Measurements from ENCODE around the gene PITRM1.

The PITRM1 gene

GRCh38 chr10:3165196-3165595, 7.4 kb downstream of the PITRM1 start:
- H3K36me3 ChIP-seq (ENCODE audit: control insufficient read depth, insufficient read depth, low read length) = peaks cover 2% of the 10 kb centered on the region; the same call in 1 of the 2 replicates
- no peaks in the 10 kb centered on the region for H3K27me3 ChIP-seq (ENCODE audit: control insufficient read depth, insufficient read depth, low read length)
- no peaks in the 10 kb centered on the region for H3K4me1 ChIP-seq (ENCODE audit: control insufficient read depth, insufficient read depth, low read length)
- no peaks in the 10 kb centered on the region for H3K9me3 ChIP-seq (ENCODE audit: control insufficient read depth, insufficient read depth, low read length)
- H3K4me3 ChIP-seq (ENCODE audit: low read length) = no peak overlapping the region
- DNase-seq (ENCODE audit: low read depth, low spot score) = no peak
- no peak overlapping the region for H3K27ac ChIP-seq (ENCODE audit: low read length)
- no CpG with 5 or more reads among the region's 9 CpGs for WGBS (ENCODE audit: insufficient coverage, insufficient read length)

- Histone ChIP-seq H3K9me3 (ENCODE audit: control insufficient read depth, insufficient read depth, low read length) (no peaks in the 10 kb centered on the region), H3K4me1 (ENCODE audit: control insufficient read depth, insufficient read depth, low read length) (no peaks in the 10 kb centered on the region), H3K27ac (ENCODE audit: low read length) (no peak overlapping the region), H3K4me3 (ENCODE audit: low read length) (no peak overlapping the region), H3K27me3 (ENCODE audit: control insufficient read depth, insufficient read depth, low read length) (no peaks in the 10 kb centered on the region), H3K36me3 (ENCODE audit: control insufficient read depth, insufficient read depth, low read length) (peaks cover 7% of the 10 kb centered on the region; the same call in 1 of the 2 replicates)
- DNase-seq (ENCODE audit: low read depth, low spot score) = no peak
- WGBS (ENCODE audit: insufficient coverage, insufficient read length) = no CpG with 5 or more reads among the region's 9 CpGs
Measured at GRCh38 chr10:3163879-3164278, 8.7 kb downstream of the PITRM1 start.

- no CpG with 5 or more reads among the region's 9 CpGs for WGBS (ENCODE audit: insufficient coverage, insufficient read length)
- no peaks in the 10 kb centered on the region for H3K4me1 ChIP-seq (ENCODE audit: control insufficient read depth, insufficient read depth, low read length)
- peaks cover 7% of the 10 kb centered on the region; the same call in 1 of the 2 replicates for H3K36me3 ChIP-seq (ENCODE audit: control insufficient read depth, insufficient read depth, low read length)
- no peak for DNase-seq (ENCODE audit: low read depth, low spot score)
- H3K27ac ChIP-seq (ENCODE audit: low read length) = no peak overlapping the region
- H3K27me3 ChIP-seq (ENCODE audit: control insufficient read depth, insufficient read depth, low read length) = no peaks in the 10 kb centered on the region
- H3K9me3 ChIP-seq (ENCODE audit: control insufficient read depth, insufficient read depth, low read length) = no peaks in the 10 kb centered on the region
- H3K4me3 ChIP-seq (ENCODE audit: low read length) = no peak overlapping the region
Measured at GRCh38 chr10:3162533-3162932, 10.0 kb downstream of the PITRM1 start.

- Histone ChIP-seq H3K9me3 (ENCODE audit: control insufficient read depth, insufficient read depth, low read length) (no peaks in the 10 kb centered on the region), H3K4me3 (ENCODE audit: low read length) (no peak overlapping the region), H3K36me3 (ENCODE audit: control insufficient read depth, insufficient read depth, low read length) (peaks cover 7% of the 10 kb centered on the region; the same call in 1 of the 2 replicates), H3K4me1 (ENCODE audit: control insufficient read depth, insufficient read depth, low read length) (no peaks in the 10 kb centered on the region), H3K27ac (ENCODE audit: low read length) (no peak overlapping the region), H3K27me3 (ENCODE audit: control insufficient read depth, insufficient read depth, low read length) (no peaks in the 10 kb centered on the region)
- no CpG with 5 or more reads among the region's 10 CpGs for WGBS (ENCODE audit: insufficient coverage, insufficient read length)
- DNase-seq (ENCODE audit: low read depth, low spot score) = no peak
Measured at GRCh38 chr10:3159152-3159551, 13.4 kb downstream of the PITRM1 start.

- no peak overlapping the region for H3K4me3 ChIP-seq (ENCODE audit: low read length)
- no peaks in the 10 kb centered on the region; the same call in 1 of the 2 replicates for H3K36me3 ChIP-seq (ENCODE audit: control insufficient read depth, insufficient read depth, low read length)
- H3K27me3 ChIP-seq (ENCODE audit: control insufficient read depth, insufficient read depth, low read length) = no peaks in the 10 kb centered on the region
- H3K9me3 ChIP-seq (ENCODE audit: control insufficient read depth, insufficient read depth, low read length) = no peaks in the 10 kb centered on the region
- no CpG with 5 or more reads among the region's 10 CpGs for WGBS (ENCODE audit: insufficient coverage, insufficient read length)
- DNase-seq (ENCODE audit: low read depth, low spot score) = no peak
- no peak overlapping the region for H3K27ac ChIP-seq (ENCODE audit: low read length)
- H3K4me1 ChIP-seq (ENCODE audit: control insufficient read depth, insufficient read depth, low read length) = no peaks in the 10 kb centered on the region
Measured at GRCh38 chr10:3154666-3155065, 17.9 kb downstream of the PITRM1 start.

GRCh38 chr10:3152566-3152935, 20.0 kb downstream of the PITRM1 start:
- Histone ChIP-seq H3K9me3 (ENCODE audit: control insufficient read depth, insufficient read depth, low read length) (no peaks in the 10 kb centered on the region), H3K4me3 (ENCODE audit: low read length) (no peak overlapping the region), H3K4me1 (ENCODE audit: control insufficient read depth, insufficient read depth, low read length) (no peaks in the 10 kb centered on the region), H3K27me3 (ENCODE audit: control insufficient read depth, insufficient read depth, low read length) (no peaks in the 10 kb centered on the region), H3K36me3 (ENCODE audit: control insufficient read depth, insufficient read depth, low read length) (peaks cover 6% of the 10 kb centered on the region; the same call in 1 of the 2 replicates), H3K27ac (ENCODE audit: low read length) (no peak overlapping the region)
- DNase-seq (ENCODE audit: low read depth, low spot score) = no peak
- WGBS (ENCODE audit: insufficient coverage, insufficient read length) = no CpG with 5 or more reads among the region's 9 CpGs

GRCh38 chr10:3151889-3152565, 20.6 kb downstream of the PITRM1 start:
- WGBS (ENCODE audit: insufficient coverage, insufficient read length) = no CpG with 5 or more reads among the region's 13 CpGs
- Histone ChIP-seq H3K4me3 (ENCODE audit: low read length) (no peak overlapping the region), H3K27ac (ENCODE audit: low read length) (no peak overlapping the region), H3K36me3 (ENCODE audit: control insufficient read depth, insufficient read depth, low read length) (peaks cover 6% of the 10 kb centered on the region; the same call in 1 of the 2 replicates), H3K27me3 (ENCODE audit: control insufficient read depth, insufficient read depth, low read length) (no peaks in the 10 kb centered on the region), H3K9me3 (ENCODE audit: control insufficient read depth, insufficient read depth, low read length) (no peaks in the 10 kb centered on the region), H3K4me1 (ENCODE audit: control insufficient read depth, insufficient read depth, low read length) (no peaks in the 10 kb centered on the region)
- DNase-seq (ENCODE audit: low read depth, low spot score) = no peak

GRCh38 chr10:3150961-3151360, 21.6 kb downstream of the PITRM1 start:
- no peaks in the 10 kb centered on the region for H3K9me3 ChIP-seq (ENCODE audit: control insufficient read depth, insufficient read depth, low read length)
- H3K36me3 ChIP-seq (ENCODE audit: control insufficient read depth, insufficient read depth, low read length) = peaks cover 6% of the 10 kb centered on the region; the same call in 1 of the 2 replicates
- H3K4me3 ChIP-seq (ENCODE audit: low read length) = no peak overlapping the region
- WGBS (ENCODE audit: insufficient coverage, insufficient read length) = no CpG with 5 or more reads among the region's 14 CpGs
- H3K27me3 ChIP-seq (ENCODE audit: control insufficient read depth, insufficient read depth, low read length) = no peaks in the 10 kb centered on the region
- no peak for DNase-seq (ENCODE audit: low read depth, low spot score)
- no peak overlapping the region for H3K27ac ChIP-seq (ENCODE audit: low read length)
- no peaks in the 10 kb centered on the region for H3K4me1 ChIP-seq (ENCODE audit: control insufficient read depth, insufficient read depth, low read length)

- no peak overlapping the region for H3K27ac ChIP-seq (ENCODE audit: low read length)
- H3K9me3 ChIP-seq (ENCODE audit: control insufficient read depth, insufficient read depth, low read length) = no peaks in the 10 kb centered on the region
- peaks cover 7% of the 10 kb centered on the region; the same call in 1 of the 2 replicates for H3K36me3 ChIP-seq (ENCODE audit: control insufficient read depth, insufficient read depth, low read length)
- H3K4me3 ChIP-seq (ENCODE audit: low read length) = no peak overlapping the region
- no peaks in the 10 kb centered on the region for H3K27me3 ChIP-seq (ENCODE audit: control insufficient read depth, insufficient read depth, low read length)
- WGBS (ENCODE audit: insufficient coverage, insufficient read length) = no CpG with 5 or more reads among the region's 13 CpGs
- H3K4me1 ChIP-seq (ENCODE audit: control insufficient read depth, insufficient read depth, low read length) = no peaks in the 10 kb centered on the region
- no peak for DNase-seq (ENCODE audit: low read depth, low spot score)
Measured at GRCh38 chr10:3150366-3150765, 22.2 kb downstream of the PITRM1 start.

- Histone ChIP-seq H3K36me3 (ENCODE audit: control insufficient read depth, insufficient read depth, low read length) (peaks cover 9% of the 10 kb centered on the region; the same call in 1 of the 2 replicates), H3K27ac (ENCODE audit: low read length) (no peak overlapping the region), H3K4me3 (ENCODE audit: low read length) (no peak overlapping the region), H3K9me3 (ENCODE audit: control insufficient read depth, insufficient read depth, low read length) (no peaks in the 10 kb centered on the region), H3K27me3 (ENCODE audit: control insufficient read depth, insufficient read depth, low read length) (no peaks in the 10 kb centered on the region), H3K4me1 (ENCODE audit: control insufficient read depth, insufficient read depth, low read length) (no peaks in the 10 kb centered on the region)
- DNase-seq (ENCODE audit: low read depth, low spot score) = no peak
- WGBS (ENCODE audit: insufficient coverage, insufficient read length) = no CpG with 5 or more reads among the region's 11 CpGs
Measured at GRCh38 chr10:3149918-3150317, 22.7 kb downstream of the PITRM1 start.

GRCh38 chr10:3148994-3149393, 23.6 kb downstream of the PITRM1 start:
- H3K27ac ChIP-seq (ENCODE audit: low read length) = no peak overlapping the region
- no peak for DNase-seq (ENCODE audit: low read depth, low spot score)
- H3K4me1 ChIP-seq (ENCODE audit: control insufficient read depth, insufficient read depth, low read length) = no peaks in the 10 kb centered on the region
- no peaks in the 10 kb centered on the region for H3K27me3 ChIP-seq (ENCODE audit: control insufficient read depth, insufficient read depth, low read length)
- no peaks in the 10 kb centered on the region for H3K9me3 ChIP-seq (ENCODE audit: control insufficient read depth, insufficient read depth, low read length)
- peaks cover 11% of the 10 kb centered on the region; the same call in 1 of the 2 replicates for H3K36me3 ChIP-seq (ENCODE audit: control insufficient read depth, insufficient read depth, low read length)
- no peak overlapping the region for H3K4me3 ChIP-seq (ENCODE audit: low read length)
- no CpG with 5 or more reads among the region's 9 CpGs for WGBS (ENCODE audit: insufficient coverage, insufficient read length)
